HG03097 (cell line): ENCODE data around the gene AMN.
A peak's percentile ranks its signal among the peaks of the same experiment; 100 is the strongest.

Experiments
- ATAC-seq: cut with Tn5 transposase; IDR thresholded peaks from one replicate; pipeline ENCODE4 v1.9.1; 2021; ENCODE audit not compliant: unreplicated experiment, low FRiP score

AMN gene

GRCh38 chr14:102898776-102899515, 23.5 kb upstream of the AMN start:
- ATAC-seq, result no peak

- no peak for ATAC-seq
Observed at GRCh38 chr14:102899516-102899900, 23.0 kb upstream of the AMN start.

GRCh38 chr14:102900631-102901571, 21.6 kb upstream of the AMN start:
- ATAC-seq, result peak; percentile 47

GRCh38 chr14:102901633-102902032, 20.8 kb upstream of the AMN start:
- peak; percentile 56 for ATAC-seq

GRCh38 chr14:102902086-102902485, 20.4 kb upstream of the AMN start:
- ATAC-seq, result no peak

DNA sequence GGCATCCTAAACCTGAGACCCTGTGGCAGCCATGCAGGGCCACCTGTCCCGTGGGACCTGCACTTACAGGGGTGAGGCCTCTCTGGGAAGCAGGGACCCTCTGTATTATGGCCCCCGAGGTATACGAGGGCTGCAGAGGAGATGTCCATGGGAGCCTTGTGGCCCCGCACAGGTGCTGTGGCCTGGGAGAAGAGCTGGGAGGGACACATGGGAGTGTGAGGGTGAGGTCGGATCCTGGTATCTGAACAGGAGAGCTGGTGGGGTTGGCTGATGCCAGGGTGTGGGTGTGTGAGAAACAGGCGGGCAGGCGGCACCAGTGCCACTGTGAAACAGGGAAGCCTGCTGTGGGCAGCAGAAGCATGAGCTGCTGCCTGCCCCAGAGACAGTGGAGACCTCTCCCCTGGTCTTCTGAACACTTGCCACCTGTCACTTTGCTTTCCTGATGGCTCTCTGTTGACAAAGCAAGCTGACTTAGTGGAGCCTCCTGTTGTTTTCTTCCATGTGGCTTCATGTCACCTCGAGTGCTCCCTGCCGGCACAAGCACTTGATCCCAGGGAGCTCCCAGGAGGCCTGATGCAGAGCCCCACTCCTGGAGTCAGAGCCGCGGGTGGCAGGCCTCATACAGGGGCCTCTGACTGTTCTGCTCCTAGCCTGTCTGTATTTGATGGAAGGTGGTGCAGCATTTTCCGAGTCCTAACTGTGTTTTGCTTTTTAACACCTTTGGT, 19.8 kb upstream of the AMN start:
- no peak for ATAC-seq

GRCh38 chr14:102903248-102903888, 19.1 kb upstream of the AMN start:
- no peak for ATAC-seq

- no peak for ATAC-seq
Observed at GRCh38 chr14:102903889-102904512, 18.5 kb upstream of the AMN start.

DNA sequence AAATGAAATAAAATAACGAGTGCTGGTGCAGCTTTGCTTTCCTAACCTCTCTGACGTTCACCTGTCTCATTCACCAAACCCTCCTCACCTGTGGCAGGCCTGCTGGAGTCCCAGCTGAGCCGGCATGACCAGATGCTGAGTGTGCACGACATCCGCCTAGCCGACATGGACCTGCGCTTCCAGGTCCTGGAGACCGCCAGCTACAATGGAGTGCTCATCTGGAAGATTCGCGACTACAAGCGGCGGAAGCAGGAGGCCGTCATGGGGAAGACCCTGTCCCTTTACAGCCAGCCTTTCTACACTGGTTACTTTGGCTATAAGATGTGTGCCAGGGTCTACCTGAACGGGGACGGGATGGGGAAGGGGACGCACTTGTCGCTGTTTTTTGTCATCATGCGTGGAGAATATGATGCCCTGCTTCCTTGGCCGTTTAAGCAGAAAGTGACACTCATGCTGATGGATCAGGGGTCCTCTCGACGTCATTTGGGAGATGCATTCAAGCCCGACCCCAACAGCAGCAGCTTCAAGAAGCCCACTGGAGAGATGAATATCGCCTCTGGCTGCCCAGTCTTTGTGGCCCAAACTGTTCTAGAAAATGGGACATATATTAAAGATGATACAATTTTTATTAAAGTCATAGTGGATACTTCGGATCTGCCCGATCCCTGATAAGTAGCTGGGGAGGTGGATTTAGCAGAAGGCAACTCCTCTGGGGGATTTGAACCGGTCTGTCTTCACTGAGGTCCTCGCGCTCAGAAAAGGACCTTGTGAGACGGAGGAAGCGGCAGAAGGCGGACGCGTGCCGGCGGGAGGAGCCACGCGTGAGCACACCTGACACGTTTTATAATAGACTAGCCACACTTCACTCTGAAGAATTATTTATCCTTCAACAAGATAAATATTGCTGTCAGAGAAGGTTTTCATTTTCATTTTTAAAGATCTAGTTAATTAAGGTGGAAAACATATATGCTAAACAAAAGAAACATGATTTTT, 17.1 kb upstream of the AMN start:
- ATAC-seq, result no peak

GRCh38 chr14:102906616-102907302, 15.7 kb upstream of the AMN start:
- no peak for ATAC-seq

DNA sequence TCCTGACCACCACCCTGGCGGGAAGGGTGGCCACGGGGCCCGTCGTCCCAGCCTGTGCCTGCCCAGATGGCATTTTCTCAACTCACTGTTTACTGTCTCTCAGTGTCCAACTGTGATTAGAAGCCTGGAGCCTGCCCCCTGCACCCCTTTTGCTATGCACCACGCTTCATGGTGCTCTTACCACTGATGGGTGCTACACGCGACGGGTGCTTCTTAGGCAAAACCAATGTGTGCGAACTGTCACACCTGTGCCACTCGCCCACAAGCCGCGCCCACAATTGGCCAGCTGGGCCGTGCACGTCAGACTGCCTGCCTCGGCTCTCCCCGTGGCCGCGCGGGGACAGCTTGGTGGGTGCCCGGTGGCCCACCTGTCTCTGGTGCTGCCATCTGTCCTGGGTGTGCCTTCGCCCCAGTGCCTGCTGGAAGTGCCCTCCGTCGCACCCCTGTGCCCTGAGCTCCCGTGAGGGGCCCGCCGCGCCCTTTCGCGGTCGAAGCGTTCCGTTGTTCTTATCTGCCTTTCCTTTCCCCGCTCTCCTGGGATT, 15.1 kb upstream of the AMN start:
- ATAC-seq, result no peak

- no peak for ATAC-seq
Observed at GRCh38 chr14:102907980-102908730, 14.3 kb upstream of the AMN start.

- ATAC-seq, result no peak
Observed at GRCh38 chr14:102908766-102909455, 13.6 kb upstream of the AMN start.

- ATAC-seq, result no peak
Observed at GRCh38 chr14:102909462-102909861, 13.0 kb upstream of the AMN start.

DNA sequence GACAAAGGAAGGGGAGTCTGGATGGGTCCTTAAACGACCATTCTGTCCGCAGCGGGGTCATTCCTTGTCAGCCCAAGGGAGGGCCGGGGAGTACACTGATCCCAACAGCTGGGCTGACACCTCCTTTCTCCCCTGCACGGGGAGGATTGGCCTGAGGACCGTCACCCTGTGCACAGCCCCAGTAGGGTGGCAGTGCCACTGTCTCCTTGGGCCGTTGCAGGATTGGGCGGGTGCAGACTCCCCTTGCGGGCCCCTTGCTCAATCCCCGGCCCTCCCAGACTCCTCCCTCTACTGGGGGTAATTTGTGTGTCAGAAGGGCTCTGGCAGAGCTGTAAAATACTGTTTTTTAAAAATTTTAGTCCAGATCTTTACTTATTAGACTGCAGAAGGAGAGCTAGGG, 12.6 kb upstream of the AMN start:
- ATAC-seq, result no peak

GRCh38 chr14:102910442-102910841, 12.0 kb upstream of the AMN start:
- ATAC-seq, result no peak

DNA sequence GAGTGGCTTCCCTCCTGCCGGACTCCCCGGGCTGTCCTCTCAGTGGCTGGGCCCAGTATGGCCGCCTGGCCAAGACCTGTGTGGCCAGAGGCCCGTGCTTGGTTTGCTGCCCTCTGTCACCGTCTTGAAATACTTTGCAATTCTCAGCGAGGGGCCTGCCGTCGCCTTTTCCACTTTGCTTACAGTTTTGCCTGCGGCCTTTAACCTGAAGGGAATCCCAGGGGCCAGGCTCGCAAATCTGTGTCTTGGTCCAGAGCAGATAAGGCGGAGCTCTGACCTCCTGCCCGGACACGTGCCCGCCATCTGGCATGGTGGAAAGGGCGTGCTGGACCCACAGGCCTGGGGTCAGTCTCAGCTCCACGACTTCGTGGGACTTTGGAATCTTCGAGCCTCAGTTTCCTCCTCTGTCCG, 10.9 kb upstream of the AMN start:
- no peak for ATAC-seq
